GM12892 (cell line): ENCODE results near the gene NTN1.

ENCODE experiments used
- POLR2A ChIP-seq: IDR thresholded peaks from 2 replicates; pipeline ENCODE4 v1.6.1; 2011; ENCODE audit warnings: low read depth, low read length, control low read depth
- POLR2AphosphoS5 ChIP-seq: IDR thresholded peaks from 2 replicates; pipeline ENCODE4 v1.6.1; 2011; ENCODE audit warnings: low read depth, low read length, control low read depth
- TAF1 ChIP-seq: IDR thresholded peaks from 2 replicates; pipeline ENCODE4 v1.6.1; 2011; ENCODE audit warnings: low read depth, mild to moderate bottlenecking, control low read depth, low read length, borderline replicate concordance

- no peak for TF ChIP-seq POLR2A
- TF ChIP-seq POLR2AphosphoS5 = no peak
- no peak for TF ChIP-seq TAF1
Observed at GRCh38 chr17:9292561-9292941, 271.2 kb downstream of the NTN1 start.
